Stimulated activated CD4-positive, alpha-beta T cell treated with anti-CD3 and anti-CD28 coated beads, Interleukin-12 subunit alpha, Interleukin-12 subunit beta, amount 100 ng/mL, for 48 hours (primary cell): ENCODE results near the gene SLK.

Experiments used
- DNase-seq, 3 donors: peaks; one replicate each; pipeline ENCODE4 v3.0.0-alpha.2; 2020; ENCODE audit warnings: low read depth in 2 of 3, low spot score in 1 of 3

The SLK gene

GRCh38 chr10:103966671-103967447 is at the start of gene SLK:
Gene SLK (plus strand): TSS chr10:103967140. CDS start chr10:103967746, 606 bp downstream.
- peak; percentile 45 to 77 (median 53) for DNase-seq

GRCh38 chr10:103917302-103918052 is 49.5 kb upstream of the SLK start:
- no peak for DNase-seq

GRCh38 chr10:103918053-103918846 is 48.7 kb upstream of the SLK start, which contains the start of gene STN1:
Gene STN1 (minus strand): TSS chr10:103918184. CDS start chr10:103917594, 590 bp downstream.
- DNase-seq, result peak; percentile 93 to 96 (median 94)

GRCh38 chr10:103919648-103920025 is 47.3 kb upstream of the SLK start:
- DNase-seq, result no peak

- no peak for DNase-seq
These were observed 45.7 kb upstream of the SLK start for GRCh38 chr10:103921248-103921647.

- peak in 1 of 3 donors; percentile 25 for DNase-seq
These were observed 45.2 kb upstream of the SLK start for GRCh38 chr10:103921750-103922195.

GRCh38 chr10:103922659-103923058 is 44.3 kb upstream of the SLK start:
- no peak for DNase-seq

GRCh38 chr10:103923502-103923901 is 43.4 kb upstream of the SLK start:
- DNase-seq, result no peak

GRCh38 chr10:103925591-103925990 is 41.3 kb upstream of the SLK start:
- DNase-seq, result no peak

GRCh38 chr10:103926722-103927319 is 40.1 kb upstream of the SLK start:
- DNase-seq, result no peak

- DNase-seq, result no peak
These were observed 38.2 kb upstream of the SLK start for GRCh38 chr10:103928784-103929183.

GRCh38 chr10:103929381-103929921 is 37.5 kb upstream of the SLK start:
- no peak for DNase-seq

- no peak for DNase-seq
These were observed 36.5 kb upstream of the SLK start for GRCh38 chr10:103930449-103930848.

GRCh38 chr10:103930881-103931280 is 36.1 kb upstream of the SLK start:
- no peak for DNase-seq

GRCh38 chr10:103931603-103932002 is 35.3 kb upstream of the SLK start:
- no peak for DNase-seq

GRCh38 chr10:103932271-103932670 is 34.7 kb upstream of the SLK start:
- DNase-seq, result no peak

- DNase-seq, result no peak
These were observed 34.0 kb upstream of the SLK start for GRCh38 chr10:103932971-103933370.

- DNase-seq, result no peak
These were observed 33.3 kb upstream of the SLK start for GRCh38 chr10:103933557-103934121.

GRCh38 chr10:103934308-103934707 is 32.6 kb upstream of the SLK start:
- no peak for DNase-seq

GRCh38 chr10:103936022-103936421 is 30.9 kb upstream of the SLK start:
- DNase-seq, result no peak
